ENCODE results near the gene KCNA5.

- no peak for TF ChIP-seq TCF7L2 (IDR thresholded peaks at IDR 0.05; ENCODE audit: low read depth, low read length)
- TF ChIP-seq NFIX (CRISPR knock-in tag; IDR thresholded peaks at IDR 0.05; ENCODE audit: low read depth), result no peak
- TF ChIP-seq, protein P1, sequence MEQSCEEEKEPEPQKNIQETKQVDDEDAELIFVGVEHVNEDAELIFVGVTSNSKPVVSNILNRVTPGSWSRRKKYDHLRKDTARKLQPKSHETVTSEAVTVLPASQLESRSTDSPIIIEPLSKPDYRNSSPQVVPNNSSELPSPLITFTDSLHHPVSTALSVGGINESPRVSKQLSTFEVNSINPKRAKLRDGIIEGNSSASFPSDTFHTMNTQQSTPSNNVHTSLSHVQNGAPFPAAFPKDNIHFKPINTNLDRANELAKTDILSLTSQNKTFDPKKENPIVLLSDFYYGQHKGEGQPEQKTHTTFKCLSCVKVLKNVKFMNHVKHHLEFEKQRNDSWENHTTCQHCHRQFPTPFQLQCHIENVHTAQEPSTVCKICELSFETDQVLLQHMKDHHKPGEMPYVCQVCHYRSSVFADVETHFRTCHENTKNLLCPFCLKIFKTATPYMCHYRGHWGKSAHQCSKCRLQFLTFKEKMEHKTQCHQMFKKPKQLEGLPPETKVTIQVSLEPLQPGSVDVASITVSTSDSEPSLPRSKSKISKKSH (CRISPR knock-in tag; IDR thresholded peaks at IDR 0.05), result no peak
- TF ChIP-seq SMARCE1 (IDR thresholded peaks at IDR 0.05), result no peak
- no peak for TF ChIP-seq BRD4 (IDR thresholded peaks at IDR 0.05)
- no peak for TF ChIP-seq POLR2AphosphoS5 (IDR thresholded peaks at IDR 0.05; ENCODE audit: control insufficient read depth, insufficient read depth, low read depth, low read length)
- TF ChIP-seq NFYB (IDR thresholded peaks at IDR 0.05; ENCODE audit: extremely low read depth, insufficient read length), result no peak
- TF ChIP-seq PCBP2 (IDR thresholded peaks at IDR 0.05; ENCODE audit: low read depth, low read length, poor library complexity, severe bottlenecking), result no peak
- TF ChIP-seq, protein P2, sequence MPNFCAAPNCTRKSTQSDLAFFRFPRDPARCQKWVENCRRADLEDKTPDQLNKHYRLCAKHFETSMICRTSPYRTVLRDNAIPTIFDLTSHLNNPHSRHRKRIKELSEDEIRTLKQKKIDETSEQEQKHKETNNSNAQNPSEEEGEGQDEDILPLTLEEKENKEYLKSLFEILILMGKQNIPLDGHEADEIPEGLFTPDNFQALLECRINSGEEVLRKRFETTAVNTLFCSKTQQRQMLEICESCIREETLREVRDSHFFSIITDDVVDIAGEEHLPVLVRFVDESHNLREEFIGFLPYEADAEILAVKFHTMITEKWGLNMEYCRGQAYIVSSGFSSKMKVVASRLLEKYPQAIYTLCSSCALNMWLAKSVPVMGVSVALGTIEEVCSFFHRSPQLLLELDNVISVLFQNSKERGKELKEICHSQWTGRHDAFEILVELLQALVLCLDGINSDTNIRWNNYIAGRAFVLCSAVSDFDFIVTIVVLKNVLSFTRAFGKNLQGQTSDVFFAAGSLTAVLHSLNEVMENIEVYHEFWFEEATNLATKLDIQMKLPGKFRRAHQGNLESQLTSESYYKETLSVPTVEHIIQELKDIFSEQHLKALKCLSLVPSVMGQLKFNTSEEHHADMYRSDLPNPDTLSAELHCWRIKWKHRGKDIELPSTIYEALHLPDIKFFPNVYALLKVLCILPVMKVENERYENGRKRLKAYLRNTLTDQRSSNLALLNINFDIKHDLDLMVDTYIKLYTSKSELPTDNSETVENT (CRISPR knock-in tag; IDR thresholded peaks at IDR 0.05), result no peak
- no peak for TF ChIP-seq PHF21A (IDR thresholded peaks at IDR 0.05; ENCODE audit: borderline replicate concordance, low read depth)
- TF ChIP-seq CBFB (CRISPR knock-in tag; IDR thresholded peaks at IDR 0.05), result no peak
- no peak for TF ChIP-seq MYBL2 (IDR thresholded peaks at IDR 0.05; ENCODE audit: low read depth)
- TF ChIP-seq MYBL2 (CRISPR knock-in tag; IDR thresholded peaks at IDR 0.05; ENCODE audit: borderline replicate concordance), result no peak
- TF ChIP-seq BRCA1 (IDR thresholded peaks at IDR 0.05), result no peak
- TF ChIP-seq BRCA1 (CRISPR knock-in tag; IDR thresholded peaks at IDR 0.05), result no peak
- TF ChIP-seq PCBP1 (IDR thresholded peaks at IDR 0.05; ENCODE audit: low read depth, low read length, poor library complexity, severe bottlenecking), result no peak
Measured at GRCh38 chr12:5027046-5027821, 16.4 kb upstream of the KCNA5 start.
